ENCODE results near the gene CDK5RAP1. TPM values are rescaled to one million over a fixed set of nuclear protein-coding genes. Genes with fewer than 3 reads are reported as not detected.
A peak's percentile ranks its signal among the peaks of the same experiment; 100 is the strongest.

CDK5RAP1 gene
- total and polyA plus RNA-seq, 9 of the 15 experiments (the other 6 are each of a cell fraction or from before 2014, with no cell fraction given) = 41.6 to 127 (median 58.3) TPM

GRCh38 chr20:33401184-33401920 is at the start of gene CDK5RAP1 (continued):
- TF ChIP-seq CHD7 (IDR thresholded peaks at IDR 0.05; ENCODE audit: low read depth, low read length) (peak; percentile 28), CBX1 (IDR thresholded peaks at IDR 0.05; ENCODE audit: low read depth) (peak; percentile 74; the same call in 1 of the 2 replicates), BMI1 (IDR thresholded peaks at IDR 0.05; ENCODE audit: low read length) (no peak), ZNF263 (CRISPR knock-in tag; IDR thresholded peaks at IDR 0.05; ENCODE audit: borderline replicate concordance) (no peak), EP300 (IDR thresholded peaks at IDR 0.05; ENCODE audit: low read length) (peak; percentile 20; the same call in 1 of the 2 replicates), YBX1 (IDR thresholded peaks at IDR 0.05) (no peak), MAFK (IDR thresholded peaks at IDR 0.05; ENCODE audit: low read length) (no peak), TBP (optimal IDR thresholded peaks at IDR 0.05; ENCODE audit: low read depth, low read length) (peak; percentile 78), NFRKB (IDR thresholded peaks at IDR 0.05; ENCODE audit: low read depth) (peak; percentile 90), VEZF1 (CRISPR knock-in tag; IDR thresholded peaks at IDR 0.05) (peak; percentile 57), ATF6 (CRISPR knock-in tag; IDR thresholded peaks at IDR 0.05) (peak; percentile 94; the same call in 1 of the 2 replicates)
- TF ChIP-seq, protein P1, sequence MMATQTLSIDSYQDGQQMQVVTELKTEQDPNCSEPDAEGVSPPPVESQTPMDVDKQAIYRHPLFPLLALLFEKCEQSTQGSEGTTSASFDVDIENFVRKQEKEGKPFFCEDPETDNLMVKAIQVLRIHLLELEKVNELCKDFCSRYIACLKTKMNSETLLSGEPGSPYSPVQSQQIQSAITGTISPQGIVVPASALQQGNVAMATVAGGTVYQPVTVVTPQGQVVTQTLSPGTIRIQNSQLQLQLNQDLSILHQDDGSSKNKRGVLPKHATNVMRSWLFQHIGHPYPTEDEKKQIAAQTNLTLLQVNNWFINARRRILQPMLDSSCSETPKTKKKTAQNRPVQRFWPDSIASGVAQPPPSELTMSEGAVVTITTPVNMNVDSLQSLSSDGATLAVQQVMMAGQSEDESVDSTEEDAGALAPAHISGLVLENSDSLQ (IDR thresholded peaks at IDR 0.05) = peak; percentile 80
